Mesendoderm (in vitro differentiated cells): ENCODE measurements around the gene SMLR1.

ENCODE experiments used
- DNase-seq: peaks from one replicate; pipeline ENCODE4 v3.0.0; 2013
- H2AK5ac ChIP-seq: 2 replicates; pipeline ENCODE4 v1.6.1; 2013; ENCODE audit warnings: low read length, inconsistent platforms
- H2BK120ac ChIP-seq: 2 replicates; pipeline ENCODE4 v1.6.1; 2013; ENCODE audit warnings: low read depth, mild to moderate bottlenecking, low read length, moderate library complexity, mixed read lengths
- H2BK15ac ChIP-seq: replicated peaks from 2 replicates; pipeline ENCODE4 v1.6.1; 2013; ENCODE audit warnings: low read depth, mild to moderate bottlenecking, moderate library complexity
- H2BK5ac ChIP-seq: 2 replicates; pipeline ENCODE4 v1.6.1; 2013; ENCODE audit warnings: low read length, inconsistent platforms
- H3K18ac ChIP-seq: 2 replicates; pipeline ENCODE4 v1.6.1; 2013; ENCODE audit warnings: mild to moderate bottlenecking, low read length, mixed read lengths
- H3K23ac ChIP-seq: one replicate; pipeline ENCODE4 v1.6.1; 2013; ENCODE audit warnings: low read length
- H3K27ac ChIP-seq: 2 replicates; pipeline ENCODE4 v1.5.1; 2013; ENCODE audit warnings: low read depth, mild to moderate bottlenecking, inconsistent platforms, low read length, moderate library complexity
- H3K27me3 ChIP-seq: 2 replicates; pipeline ENCODE4 v1.6.1; 2013; ENCODE audit warnings: low read length, control low read depth, mild to moderate bottlenecking, inconsistent platforms; ENCODE audit not compliant: insufficient read depth, poor library complexity
- H3K36me3 ChIP-seq: 2 replicates; pipeline ENCODE4 v1.6.1; 2013; ENCODE audit warnings: low read length, inconsistent platforms; ENCODE audit not compliant: control insufficient read depth, insufficient read depth
- H3K4ac ChIP-seq: one replicate; pipeline ENCODE4 v1.6.1; 2013; ENCODE audit warnings: low read depth, mild to moderate bottlenecking, low read length, moderate library complexity
- H3K4me1 ChIP-seq: 2 replicates; pipeline ENCODE4 v1.6.1; 2013; ENCODE audit warnings: low read depth, low read length, inconsistent platforms; ENCODE audit not compliant: control insufficient read depth
- H3K4me2 ChIP-seq: 2 replicates; pipeline ENCODE4 v1.6.1; 2013; ENCODE audit warnings: low read length
- H3K4me3 ChIP-seq: 2 replicates; pipeline ENCODE4 v1.5.1; 2013; ENCODE audit warnings: mild to moderate bottlenecking, low read length
- H3K56ac ChIP-seq: one replicate; pipeline ENCODE4 v1.6.1; 2013; ENCODE audit warnings: low read length
- H3K79me1 ChIP-seq: 2 replicates; pipeline ENCODE4 v1.6.1; 2013; ENCODE audit warnings: low read length, inconsistent platforms
- H3K79me2 ChIP-seq: 2 replicates; pipeline ENCODE4 v1.6.1; 2013; ENCODE audit warnings: mild to moderate bottlenecking, low read length; ENCODE audit not compliant: control insufficient read depth, insufficient read depth
- H3K9ac ChIP-seq: 2 replicates; pipeline ENCODE4 v1.6.1; 2013; ENCODE audit warnings: low read length, inconsistent platforms
- H4K5ac ChIP-seq: one replicate; pipeline ENCODE4 v1.6.1; 2013; ENCODE audit warnings: low read length
- H4K8ac ChIP-seq: one replicate; pipeline ENCODE4 v1.6.1; 2013; ENCODE audit warnings: low read depth, mild to moderate bottlenecking, control low read depth, low read length, moderate library complexity
- WGBS: extraction: QIAGEN DNeasy Blood & Tissue Kit; methylation state at CpG from one replicate; pipeline ENCODE4 v1.1.7; 2013; ENCODE audit warnings: low lambda C conversion rate, missing lambda C conversion rate; ENCODE audit not compliant: insufficient coverage; ENCODE audit errors: extremely low coverage; 5-methylcytosine and 5-hydroxymethylcytosine counted together

Gene SMLR1

DNA sequence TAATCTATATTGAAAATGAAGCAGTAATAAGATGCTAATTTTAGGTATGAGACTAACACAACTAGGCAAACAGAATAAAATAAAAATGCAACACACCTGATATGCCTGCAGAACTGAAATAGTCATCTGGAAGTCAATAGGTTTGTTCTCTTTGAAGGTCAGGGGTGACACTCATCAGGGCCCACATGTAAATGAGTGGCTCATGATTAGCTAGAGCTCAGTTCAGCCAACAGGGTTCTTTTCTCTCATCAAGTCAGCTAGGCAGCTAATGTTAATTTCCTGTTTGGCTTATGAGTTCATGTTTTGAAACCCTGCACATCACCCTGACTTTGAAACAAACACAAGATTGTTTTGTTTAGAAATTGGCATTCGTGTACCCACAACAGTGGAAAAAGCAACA is 23.8 kb downstream of the SMLR1 start:
- no CpG with 5 or more reads among the region's 1 CpG for WGBS
- Histone ChIP-seq H3K9ac (no peak overlapping the region), H3K4me1 (peaks cover 3% of the 10 kb centered on the region), H3K4me2 (no peak overlapping the region), H2BK15ac (no peak overlapping the region), H3K27ac (no peak overlapping the region), H4K8ac (no peak overlapping the region), H3K4ac (no peak overlapping the region), H2AK5ac (no peak overlapping the region), H2BK120ac (no peak overlapping the region), H3K23ac (no peak overlapping the region), H3K79me1 (no peaks in the 10 kb centered on the region), H3K36me3 (no peaks in the 10 kb centered on the region), H3K27me3 (no peaks in the 10 kb centered on the region), H3K79me2 (no peaks in the 10 kb centered on the region), H4K5ac (no peak overlapping the region), H2BK5ac (no peak overlapping the region), H3K4me3 (no peak overlapping the region), H3K18ac (no peak overlapping the region), H3K56ac (no peak overlapping the region)
- no peak for DNase-seq

DNA sequence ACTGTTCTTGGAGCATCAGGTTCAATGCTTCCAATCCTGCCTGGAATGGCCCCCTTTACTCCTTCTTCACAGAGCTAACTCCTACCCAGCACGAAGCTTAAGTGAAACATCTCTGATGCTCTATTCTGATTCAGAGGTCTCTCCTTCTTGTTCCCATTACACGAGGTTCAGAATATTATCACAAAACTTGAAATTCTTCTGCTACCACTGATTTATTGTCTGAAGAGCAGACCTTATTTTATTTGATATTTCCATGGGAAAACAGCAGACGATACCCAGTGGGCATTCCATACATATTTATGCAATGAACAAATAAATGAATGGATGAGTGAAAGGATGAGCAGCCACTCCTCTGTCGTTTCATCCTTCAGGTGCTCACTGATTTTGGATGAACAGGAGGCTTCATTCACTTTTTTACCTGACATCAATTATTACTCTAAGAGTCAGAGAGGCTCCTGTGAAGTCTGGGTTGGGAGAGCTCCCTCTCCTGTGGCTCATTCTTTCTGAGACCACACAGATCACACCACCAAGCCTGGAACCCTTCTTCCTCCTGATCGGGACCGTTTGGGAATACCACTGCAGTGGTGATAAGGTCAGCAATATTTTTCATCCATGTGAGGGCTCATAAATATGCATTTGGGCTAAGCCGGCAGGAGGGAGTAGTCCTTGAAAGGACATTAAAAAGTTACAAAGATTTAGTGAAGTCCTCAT is 25.8 kb downstream of the SMLR1 start:
- Histone ChIP-seq H3K27me3 (no peaks in the 10 kb centered on the region), H4K5ac (no peak overlapping the region), H3K36me3 (no peaks in the 10 kb centered on the region), H3K9ac (no peak overlapping the region), H2AK5ac (no peak overlapping the region), H3K4me3 (no peak overlapping the region), H3K4ac (no peak overlapping the region), H4K8ac (no peak overlapping the region), H3K23ac (no peak overlapping the region), H2BK120ac (no peak overlapping the region), H3K4me1 (peaks cover 3% of the 10 kb centered on the region), H3K56ac (no peak overlapping the region), H2BK5ac (no peak overlapping the region), H3K4me2 (no peak overlapping the region), H3K79me1 (no peaks in the 10 kb centered on the region), H2BK15ac (no peak overlapping the region), H3K18ac (no peak overlapping the region), H3K27ac (no peak overlapping the region), H3K79me2 (no peaks in the 10 kb centered on the region)
- DNase-seq = no peak
- no CpG with 5 or more reads among the region's 7 CpGs for WGBS

DNA sequence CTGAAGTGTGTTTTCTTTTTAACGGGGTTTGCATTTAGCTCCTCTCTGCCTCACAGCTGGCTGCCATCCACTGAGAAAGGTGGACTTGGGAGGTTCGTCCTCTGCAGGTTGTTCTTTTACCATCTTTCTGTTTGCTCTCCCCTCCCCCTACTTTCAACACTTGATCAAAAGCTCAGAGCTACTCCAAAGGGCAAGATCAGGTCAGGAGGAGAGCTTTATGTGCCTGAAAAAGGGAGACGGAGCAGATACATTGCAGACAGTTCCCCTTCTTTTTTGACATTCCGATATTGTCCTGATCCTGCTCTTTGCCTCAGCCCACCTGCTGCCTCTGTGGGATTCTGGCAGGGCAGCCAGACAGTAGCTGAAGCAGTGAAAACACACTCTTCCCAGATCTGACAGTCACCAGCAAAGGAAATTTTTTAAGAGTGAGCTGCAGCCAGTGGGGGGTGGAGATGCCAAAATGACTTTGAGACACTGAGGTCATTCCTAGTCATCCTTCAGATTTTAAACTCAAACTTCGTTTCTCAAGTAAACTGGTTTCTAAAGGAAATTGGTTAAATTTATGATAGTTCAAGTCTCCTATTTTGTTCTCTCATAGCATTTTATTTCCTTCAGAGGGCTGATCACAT is 26.5 kb downstream of the SMLR1 start:
- Histone ChIP-seq H2BK120ac (no peak overlapping the region), H2BK5ac (no peak overlapping the region), H3K27ac (no peak overlapping the region), H3K4ac (no peak overlapping the region), H3K9ac (no peak overlapping the region), H3K36me3 (no peaks in the 10 kb centered on the region), H4K8ac (no peak overlapping the region), H3K18ac (no peak overlapping the region), H2AK5ac (no peak overlapping the region), H2BK15ac (no peak overlapping the region), H3K79me2 (no peaks in the 10 kb centered on the region), H3K23ac (no peak overlapping the region), H3K4me2 (no peak overlapping the region), H3K79me1 (no peaks in the 10 kb centered on the region), H3K4me1 (peaks cover 3% of the 10 kb centered on the region), H3K4me3 (no peak overlapping the region), H3K56ac (no peak overlapping the region), H3K27me3 (no peaks in the 10 kb centered on the region), H4K5ac (no peak overlapping the region)
- WGBS = no CpG with 5 or more reads among the region's 5 CpGs
- peak; percentile 39 for DNase-seq

DNA sequence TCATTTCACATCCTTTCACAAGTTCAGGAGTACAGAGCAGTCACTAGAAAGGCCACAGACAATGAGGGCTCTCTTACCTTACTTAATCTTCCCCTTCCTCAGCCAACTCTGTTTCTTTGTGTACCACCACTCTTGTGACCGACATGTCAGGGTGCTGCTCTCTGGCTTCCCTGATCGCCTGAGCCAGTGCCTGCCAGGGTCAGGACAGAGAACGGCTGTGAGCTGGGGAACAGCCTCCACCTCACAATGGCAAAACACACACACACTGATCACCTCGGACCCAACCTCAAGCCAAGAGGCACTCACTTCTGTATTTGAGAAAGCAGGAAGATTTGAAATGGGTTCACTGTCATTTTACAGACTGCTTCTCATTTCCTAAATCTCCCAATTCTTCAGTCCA is 30.8 kb downstream of the SMLR1 start:
- Histone ChIP-seq H3K56ac (no peak overlapping the region), H3K4me3 (no peak overlapping the region), H3K79me2 (no peaks in the 10 kb centered on the region), H2BK120ac (no peak overlapping the region), H3K36me3 (no peaks in the 10 kb centered on the region), H3K4me2 (no peak overlapping the region), H3K79me1 (no peaks in the 10 kb centered on the region), H3K27me3 (no peaks in the 10 kb centered on the region), H4K5ac (no peak overlapping the region), H3K18ac (no peak overlapping the region), H3K23ac (no peak overlapping the region), H3K9ac (no peak overlapping the region), H2BK5ac (no peak overlapping the region), H3K27ac (no peak overlapping the region), H3K4me1 (peaks cover 3% of the 10 kb centered on the region), H4K8ac (no peak overlapping the region), H2AK5ac (no peak overlapping the region), H3K4ac (no peak overlapping the region), H2BK15ac (no peak overlapping the region)
- no CpG with 5 or more reads among the region's 4 CpGs for WGBS
- no peak for DNase-seq

DNA sequence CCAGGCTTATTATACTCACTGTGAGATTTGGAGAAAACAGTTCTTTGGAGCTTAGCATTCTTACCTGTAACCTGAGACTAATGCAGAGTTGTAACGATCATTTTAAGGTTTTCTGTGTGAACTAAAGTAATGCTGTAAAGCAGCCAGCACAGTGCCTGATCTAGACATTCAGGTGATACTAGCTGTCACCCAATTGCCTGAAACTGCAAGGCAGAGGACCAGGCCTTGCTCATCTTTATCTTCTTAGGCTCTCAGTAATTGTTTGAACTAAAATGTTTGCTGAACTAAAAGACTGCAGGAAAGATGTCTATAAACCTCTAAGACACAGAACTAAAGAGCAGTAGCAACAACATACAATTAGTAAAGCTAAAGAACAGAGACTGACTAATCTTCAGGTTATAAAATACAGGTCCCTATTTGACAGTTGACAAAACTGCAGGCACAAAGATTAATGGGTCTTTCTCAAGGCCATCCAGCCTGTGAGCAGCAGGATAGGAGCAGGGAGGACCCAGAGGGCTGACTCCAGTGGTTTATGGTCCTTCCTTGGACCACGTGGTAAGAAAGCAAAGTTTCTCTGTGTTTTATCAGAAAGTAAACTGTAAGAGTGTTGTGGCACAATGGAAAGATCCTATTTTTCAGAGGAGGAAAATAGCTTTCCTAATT is 31.4 kb downstream of the SMLR1 start:
- DNase-seq = no peak
- Histone ChIP-seq H3K23ac (no peak overlapping the region), H3K4me3 (no peak overlapping the region), H3K4me2 (no peak overlapping the region), H3K79me1 (no peaks in the 10 kb centered on the region), H3K27ac (no peak overlapping the region), H3K56ac (no peak overlapping the region), H2BK5ac (no peak overlapping the region), H2AK5ac (no peak overlapping the region), H3K4me1 (peaks cover 1% of the 10 kb centered on the region), H3K4ac (no peak overlapping the region), H3K18ac (no peak overlapping the region), H3K79me2 (no peaks in the 10 kb centered on the region), H4K5ac (no peak overlapping the region), H2BK15ac (no peak overlapping the region), H3K36me3 (no peaks in the 10 kb centered on the region), H3K27me3 (no peaks in the 10 kb centered on the region), H2BK120ac (no peak overlapping the region), H3K9ac (no peak overlapping the region), H4K8ac (no peak overlapping the region)
- WGBS = no CpG with 5 or more reads among the region's 2 CpGs
